ENCODE data around the gene ARHGAP6.

DNA sequence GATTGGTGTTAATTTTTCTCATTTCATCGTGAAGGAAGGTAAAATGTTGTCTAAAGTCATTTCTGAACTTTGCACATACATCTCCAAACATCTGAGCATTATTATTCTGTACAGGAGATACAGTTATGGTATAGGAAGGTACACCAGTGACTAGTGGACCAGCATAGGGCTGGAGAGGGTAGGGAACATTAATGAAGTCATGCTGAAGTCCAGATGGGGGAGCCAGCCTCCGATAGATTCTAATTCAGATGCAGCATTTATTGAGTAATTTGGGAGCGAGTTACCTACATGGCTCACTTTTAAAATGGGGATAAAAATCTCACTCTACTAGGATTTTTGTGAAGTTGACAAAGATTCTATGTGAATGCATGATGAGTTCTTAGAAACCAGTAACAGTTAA is 337.6 kb downstream of the ARHGAP6 start:
- TF ChIP-seq POLR2AphosphoS5 (IDR thresholded peaks at IDR 0.05; ENCODE audit: low read depth), result no peak
- TF ChIP-seq, protein P1, sequence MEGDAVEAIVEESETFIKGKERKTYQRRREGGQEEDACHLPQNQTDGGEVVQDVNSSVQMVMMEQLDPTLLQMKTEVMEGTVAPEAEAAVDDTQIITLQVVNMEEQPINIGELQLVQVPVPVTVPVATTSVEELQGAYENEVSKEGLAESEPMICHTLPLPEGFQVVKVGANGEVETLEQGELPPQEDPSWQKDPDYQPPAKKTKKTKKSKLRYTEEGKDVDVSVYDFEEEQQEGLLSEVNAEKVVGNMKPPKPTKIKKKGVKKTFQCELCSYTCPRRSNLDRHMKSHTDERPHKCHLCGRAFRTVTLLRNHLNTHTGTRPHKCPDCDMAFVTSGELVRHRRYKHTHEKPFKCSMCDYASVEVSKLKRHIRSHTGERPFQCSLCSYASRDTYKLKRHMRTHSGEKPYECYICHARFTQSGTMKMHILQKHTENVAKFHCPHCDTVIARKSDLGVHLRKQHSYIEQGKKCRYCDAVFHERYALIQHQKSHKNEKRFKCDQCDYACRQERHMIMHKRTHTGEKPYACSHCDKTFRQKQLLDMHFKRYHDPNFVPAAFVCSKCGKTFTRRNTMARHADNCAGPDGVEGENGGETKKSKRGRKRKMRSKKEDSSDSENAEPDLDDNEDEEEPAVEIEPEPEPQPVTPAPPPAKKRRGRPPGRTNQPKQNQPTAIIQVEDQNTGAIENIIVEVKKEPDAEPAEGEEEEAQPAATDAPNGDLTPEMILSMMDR (conservative IDR thresholded peaks at IDR 0.05; ENCODE audit: low read depth in 2 of 2), result 0 out of 4 replicates have a peak, but pooled peaks of 1 of the 2 experiments have one; percentile 7
- no peak for TF ChIP-seq EZH2 (IDR thresholded peaks at IDR 0.05; ENCODE audit: low read depth, unreplicated experiment)
- no peak for TF ChIP-seq REST (IDR thresholded peaks at IDR 0.05; ENCODE audit: unreplicated experiment)
- TF ChIP-seq JUNB (IDR thresholded peaks at IDR 0.05; ENCODE audit: unreplicated experiment), result no peak
- no peak for TF ChIP-seq NANOG (IDR thresholded peaks at IDR 0.05; ENCODE audit: borderline replicate concordance)
- TF ChIP-seq STAT1 (IDR thresholded peaks at IDR 0.05; ENCODE audit: unreplicated experiment), result no peak
- no peak for TF ChIP-seq CREB1 (CRISPR knock-in tag; IDR thresholded peaks at IDR 0.05; ENCODE audit: low read depth)
- no peak for TF ChIP-seq EZH2phosphoT487 (IDR thresholded peaks at IDR 0.05; ENCODE audit: unreplicated experiment)
- TF ChIP-seq, protein P2, sequence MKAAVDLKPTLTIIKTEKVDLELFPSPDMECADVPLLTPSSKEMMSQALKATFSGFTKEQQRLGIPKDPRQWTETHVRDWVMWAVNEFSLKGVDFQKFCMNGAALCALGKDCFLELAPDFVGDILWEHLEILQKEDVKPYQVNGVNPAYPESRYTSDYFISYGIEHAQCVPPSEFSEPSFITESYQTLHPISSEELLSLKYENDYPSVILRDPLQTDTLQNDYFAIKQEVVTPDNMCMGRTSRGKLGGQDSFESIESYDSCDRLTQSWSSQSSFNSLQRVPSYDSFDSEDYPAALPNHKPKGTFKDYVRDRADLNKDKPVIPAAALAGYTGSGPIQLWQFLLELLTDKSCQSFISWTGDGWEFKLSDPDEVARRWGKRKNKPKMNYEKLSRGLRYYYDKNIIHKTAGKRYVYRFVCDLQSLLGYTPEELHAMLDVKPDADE (IDR thresholded peaks at IDR 0.05), result no peak
- no peak for TF ChIP-seq ZNF331 (CRISPR knock-in tag; IDR thresholded peaks at IDR 0.05; ENCODE audit: low read depth)
